ENCODE data around the gene HMOX2.

Gene HMOX2

GRCh38 chr16:4500272-4500671 lies 24.1 kb downstream of the HMOX2 start:
- DNase-seq (ENCODE audit: low read depth in 2 of 2, low spot score in 1 of 2) = no peak

- DNase-seq (ENCODE audit: low read depth in 2 of 2, low spot score in 1 of 2) = no peak
These were observed 24.9 kb downstream of the HMOX2 start for GRCh38 chr16:4501071-4501478.

- DNase-seq (ENCODE audit: low read depth in 2 of 2, low spot score in 1 of 2) = peak; percentile 33 to 61
These were observed 29.4 kb downstream of the HMOX2 start for GRCh38 chr16:4505356-4506147.

- DNase-seq (ENCODE audit: low read depth in 2 of 2, low spot score in 1 of 2) = peak; percentile 28 to 31
These were observed 30.3 kb downstream of the HMOX2 start for GRCh38 chr16:4506450-4506849.

- DNase-seq (ENCODE audit: low read depth in 2 of 2, low spot score in 1 of 2) = no peak
These were observed 31.6 kb downstream of the HMOX2 start for GRCh38 chr16:4507588-4508345.

- no peak for DNase-seq (ENCODE audit: low read depth in 2 of 2, low spot score in 1 of 2)
These were observed 32.6 kb downstream of the HMOX2 start for GRCh38 chr16:4508806-4509205.

- no peak for DNase-seq (ENCODE audit: low read depth in 2 of 2, low spot score in 1 of 2)
These were observed 33.2 kb downstream of the HMOX2 start for GRCh38 chr16:4509420-4509819.

- no peak for DNase-seq (ENCODE audit: low read depth in 2 of 2, low spot score in 1 of 2)
These were observed 33.9 kb downstream of the HMOX2 start for GRCh38 chr16:4510131-4510530.

- DNase-seq (ENCODE audit: low read depth in 2 of 2, low spot score in 1 of 2) = no peak
These were observed 34.7 kb downstream of the HMOX2 start for GRCh38 chr16:4510747-4511426.

- DNase-seq (ENCODE audit: low read depth in 2 of 2, low spot score in 1 of 2) = no peak
These were observed 35.4 kb downstream of the HMOX2 start for GRCh38 chr16:4511441-4512082.

GRCh38 chr16:4512473-4512872 lies 36.3 kb downstream of the HMOX2 start:
- no peak for DNase-seq (ENCODE audit: low read depth in 2 of 2, low spot score in 1 of 2)

- DNase-seq (ENCODE audit: low read depth in 2 of 2, low spot score in 1 of 2) = no peak
These were observed 37.1 kb downstream of the HMOX2 start for GRCh38 chr16:4513086-4513860.

GRCh38 chr16:4513881-4514280 lies 37.7 kb downstream of the HMOX2 start:
- DNase-seq (ENCODE audit: low read depth in 2 of 2, low spot score in 1 of 2) = no peak

GRCh38 chr16:4514606-4515005 lies 38.4 kb downstream of the HMOX2 start:
- no peak for DNase-seq (ENCODE audit: low read depth in 2 of 2, low spot score in 1 of 2)

- DNase-seq (ENCODE audit: low read depth in 2 of 2, low spot score in 1 of 2) = no peak
These were observed 39.5 kb downstream of the HMOX2 start for GRCh38 chr16:4515611-4516233.

- no peak for DNase-seq (ENCODE audit: low read depth in 2 of 2, low spot score in 1 of 2)
These were observed 41.8 kb downstream of the HMOX2 start for GRCh38 chr16:4517812-4518680.

GRCh38 chr16:4519274-4520058 lies 43.3 kb downstream of the HMOX2 start:
- no peak for DNase-seq (ENCODE audit: low read depth in 2 of 2, low spot score in 1 of 2)

GRCh38 chr16:4520913-4521312 lies 44.7 kb downstream of the HMOX2 start:
- no peak for DNase-seq (ENCODE audit: low read depth in 2 of 2, low spot score in 1 of 2)
